Peyer's patch (tissue), 4 donors: ENCODE measurements around the gene PM20D2. TPM values are rescaled to one million over a fixed set of nuclear protein-coding genes. Genes with fewer than 3 reads are reported as not detected.

Experiments
- DNase-seq, 3 donors: peaks; one replicate each; pipeline ENCODE4 v3.0.0-alpha.2; 2017 to 2019
- H3K27ac ChIP-seq, 4 donors: fragments of 200-600 bp; sonication (generic); one replicate each; pipeline ENCODE4 v1.5.1; 2016 to 2019
- H3K27me3 ChIP-seq, 2 donors: fragments of 200-600 bp; sonication (generic); one replicate each; pipeline ENCODE4 v1.5.1; 2019
- H3K36me3 ChIP-seq, 3 donors: fragments of 200-600 bp; sonication (generic); one replicate each; pipeline ENCODE4 v1.5.1; 2016 to 2019
- H3K4me1 ChIP-seq, 4 donors: fragments of 200-600 bp; sonication (generic); one replicate each; pipeline ENCODE4 v1.5.1; 2016 to 2019
- H3K4me3 ChIP-seq, 4 donors: fragments of 200-600 bp; sonication (generic); 1 replicate in 3 of 4; 2 replicates in 1 of 4; pipeline ENCODE4 v1.5.1; 2016 to 2019; ENCODE audit warnings: mild to moderate bottlenecking in 1 of 4
- H3K9me3 ChIP-seq, 4 donors: fragments of 200-600 bp; sonication (generic); one replicate each; pipeline ENCODE4 v1.5.1; 2016 to 2019; ENCODE audit warnings: mild to moderate bottlenecking in 1 of 4
- CTCF ChIP-seq, 6 experiments: fragments of 450-650 bp in 4 of 6; fragments of 200-600 bp in 2 of 6; sonication (generic) in 1 of 6; IDR thresholded peaks; one replicate each; pipeline ENCODE4 v1.5.1; 2017 to 2019; ENCODE audit warnings: antibody characterized with exemption in 6 of 6, mild to moderate bottlenecking in 3 of 6, moderate library complexity in 1 of 6
- POLR2A ChIP-seq, 2 donors: fragments of 450-650 bp; IDR thresholded peaks; one replicate each; pipeline ENCODE4 v1.5.1; 2017; ENCODE audit warnings: antibody characterized with exemption in 2 of 2, mild to moderate bottlenecking in 2 of 2, moderate library complexity in 2 of 2
- total RNA-seq, 4 donors: library from RNA; depleted of rRNA; stranded (reverse); fragments of >200 nt; gene quantifications; one replicate each; pipeline ENCODE4 v1.1.0, GENCODE V29; 2016

Gene PM20D2
- total RNA-seq, 4 donors from 2014 or later, result 6.1 to 17.3 (median 9.3) TPM

GRCh38 chr6:89186762-89187161, 40.9 kb downstream of the PM20D2 start:
- Histone ChIP-seq H3K4me3 (no peak overlapping the region), H3K4me1 (no peaks in the 10 kb centered on the region), H3K36me3 (no peaks in the 10 kb centered on the region), H3K27me3 (no peaks in the 10 kb centered on the region), H3K27ac (no peak overlapping the region), H3K9me3 (no peaks in the 10 kb centered on the region)
- TF ChIP-seq POLR2A (IDR thresholded peaks at IDR 0.05), result no peak
- no peak for TF ChIP-seq CTCF (IDR thresholded peaks at IDR 0.05)
- DNase-seq, result no peak

DNA sequence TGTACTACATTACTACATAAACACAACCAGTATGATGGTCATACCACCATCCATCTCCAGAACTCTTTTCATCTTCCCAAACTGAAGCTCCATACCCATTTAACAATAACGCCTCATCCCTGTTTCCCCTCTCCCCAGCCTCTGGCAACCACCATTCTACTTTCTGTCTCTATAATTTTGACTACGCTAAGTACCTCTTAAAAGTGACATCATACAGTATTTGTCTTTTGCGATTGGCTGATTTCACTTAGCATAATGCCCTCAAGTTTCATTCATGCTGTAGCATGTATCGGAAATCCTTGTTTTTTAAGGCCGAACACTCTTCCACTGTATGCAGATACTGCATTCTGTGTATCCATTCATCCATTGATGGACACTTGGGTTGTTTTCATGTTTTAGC, 41.6 kb downstream of the PM20D2 start:
- DNase-seq, result no peak
- H3K36me3 ChIP-seq, result no peaks in the 10 kb centered on the region
- no peaks in the 10 kb centered on the region for H3K27me3 ChIP-seq
- H3K4me1 ChIP-seq, result no peaks in the 10 kb centered on the region
- H3K27ac ChIP-seq, result no peak overlapping the region
- no peak for TF ChIP-seq CTCF (IDR thresholded peaks at IDR 0.05)
- no peak for TF ChIP-seq POLR2A (IDR thresholded peaks at IDR 0.05)
- H3K9me3 ChIP-seq, result no peaks in the 10 kb centered on the region
- H3K4me3 ChIP-seq, result no peak overlapping the region

- DNase-seq, result no peak
- no peak for TF ChIP-seq POLR2A (IDR thresholded peaks at IDR 0.05)
- TF ChIP-seq CTCF (IDR thresholded peaks at IDR 0.05), result no peak
- H3K4me1 ChIP-seq, result no peaks in the 10 kb centered on the region
These were observed 44.9 kb downstream of the PM20D2 start for GRCh38 chr6:89190741-89191140.

DNA sequence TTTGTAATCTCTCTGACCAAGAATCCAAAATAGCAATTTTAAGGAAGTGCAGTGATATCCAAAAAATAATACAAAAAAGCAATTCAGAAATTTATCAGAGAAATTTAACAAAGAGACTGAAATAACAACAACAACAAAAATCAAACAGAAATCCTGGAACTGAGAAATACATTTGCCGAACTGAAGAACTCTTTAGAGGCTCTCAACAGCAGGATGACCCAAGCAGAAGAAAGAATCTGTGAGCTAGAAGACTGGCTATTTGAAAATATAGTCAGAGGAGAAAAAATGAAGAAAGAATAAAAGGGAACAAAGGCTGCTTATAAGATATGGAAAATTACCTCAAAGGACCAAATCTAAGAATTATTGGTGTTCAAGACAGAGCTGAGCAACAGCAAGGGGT, 48.7 kb downstream of the PM20D2 start:
- Histone ChIP-seq H3K27me3 (no peaks in the 10 kb centered on the region), H3K27ac (no peak overlapping the region), H3K4me3 (no peak overlapping the region), H3K4me1 (no peaks in the 10 kb centered on the region), H3K36me3 (no peaks in the 10 kb centered on the region), H3K9me3 (peaks cover 0 to 4% (median 0%) of the 10 kb centered on the region in 4 donors)
- no peak for DNase-seq
- TF ChIP-seq CTCF (IDR thresholded peaks at IDR 0.05), result no peak
- no peak for TF ChIP-seq POLR2A (IDR thresholded peaks at IDR 0.05)

More at GRCh38 chr6:89190741-89191140, 44.9 kb downstream of the PM20D2 start:
- no peak overlapping the region for H3K27ac ChIP-seq
- H3K4me3 ChIP-seq, result no peak overlapping the region
- no peaks in the 10 kb centered on the region for H3K36me3 ChIP-seq
- peaks cover 0 to 4% (median 0%) of the 10 kb centered on the region in 4 donors for H3K9me3 ChIP-seq
- H3K27me3 ChIP-seq, result no peaks in the 10 kb centered on the region

DNA sequence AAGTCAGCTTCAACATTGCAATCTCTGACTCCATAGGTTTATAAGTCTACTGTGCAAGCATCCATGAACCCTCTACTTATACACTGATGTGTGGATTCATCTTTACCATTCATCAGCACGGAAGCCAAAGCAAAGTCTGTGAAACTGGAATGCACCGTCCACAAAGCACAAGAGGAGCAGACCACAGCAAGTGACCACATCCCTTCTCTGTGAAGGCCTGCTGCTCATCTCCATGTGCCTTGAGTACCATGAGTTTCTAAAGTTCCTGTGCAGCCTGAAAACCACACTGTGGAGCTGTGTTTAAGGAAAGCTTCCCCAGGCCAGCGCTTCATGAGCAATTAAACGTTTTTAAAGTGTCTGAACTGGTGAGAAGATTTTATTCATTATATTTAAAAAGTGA, 51.3 kb downstream of the PM20D2 start:
- Histone ChIP-seq H3K27ac (no peak overlapping the region), H3K4me3 (no peak overlapping the region), H3K27me3 (no peaks in the 10 kb centered on the region), H3K36me3 (no peaks in the 10 kb centered on the region), H3K4me1 (no peaks in the 10 kb centered on the region), H3K9me3 (peaks cover 0 to 4% (median 0%) of the 10 kb centered on the region in 4 donors)
- no peak for DNase-seq
- TF ChIP-seq POLR2A (IDR thresholded peaks at IDR 0.05), result no peak
- TF ChIP-seq CTCF (IDR thresholded peaks at IDR 0.05), result no peak

DNA sequence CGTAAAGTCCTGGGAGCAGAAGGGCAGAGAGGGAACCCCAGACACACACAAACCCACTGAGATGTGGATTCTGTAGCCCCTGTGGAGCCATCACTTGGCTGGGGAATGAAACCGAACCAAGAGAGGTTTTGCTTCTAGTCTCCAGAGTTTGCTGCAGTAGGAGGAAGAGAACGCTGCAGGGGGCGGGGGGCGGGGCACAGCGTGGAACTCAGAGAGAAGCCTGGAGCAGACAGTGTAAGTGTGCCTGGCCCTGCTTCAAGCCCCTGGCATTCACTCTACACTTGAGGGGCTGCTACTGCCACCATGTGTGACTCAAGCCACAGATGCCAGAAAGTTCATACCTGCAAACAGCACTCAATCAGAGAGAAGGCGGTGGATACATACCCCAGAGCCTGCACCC, 52.4 kb downstream of the PM20D2 start:
- Histone ChIP-seq H3K36me3 (no peaks in the 10 kb centered on the region), H3K27me3 (no peaks in the 10 kb centered on the region), H3K4me3 (no peak overlapping the region), H3K4me1 (no peaks in the 10 kb centered on the region), H3K9me3 (peaks cover 0 to 4% (median 0%) of the 10 kb centered on the region in 4 donors), H3K27ac (no peak overlapping the region)
- DNase-seq, result no peak
- TF ChIP-seq CTCF (IDR thresholded peaks at IDR 0.05) (no peak), POLR2A (IDR thresholded peaks at IDR 0.05) (no peak)
